Glutamatergic neuron (in vitro differentiated cells): Measurements from ENCODE around the gene OR10G2. TPM values are rescaled to one million over a fixed set of nuclear protein-coding genes. Genes with fewer than 3 reads are reported as not detected.

ENCODE experiments used
- DNase-seq: peaks from one replicate; pipeline ENCODE4 v3.0.0; 2022
- H3K27ac Mint-ChIP-seq: one replicate; pipeline ENCODE4 v1.8.0; 2020; ENCODE audit warnings: mild to moderate bottlenecking, mixed read lengths, inconsistent platforms; ENCODE audit not compliant: unreplicated experiment
- H3K27me3 Mint-ChIP-seq: one replicate; pipeline ENCODE4 v1.8.0; 2020; ENCODE audit warnings: mild to moderate bottlenecking, moderate library complexity, mixed read lengths, inconsistent platforms; ENCODE audit not compliant: unreplicated experiment
- H3K36me3 Mint-ChIP-seq: one replicate; pipeline ENCODE4 v1.8.0; 2020; ENCODE audit warnings: mild to moderate bottlenecking, mixed read lengths, inconsistent platforms; ENCODE audit not compliant: unreplicated experiment
- H3K4me1 Mint-ChIP-seq: one replicate; pipeline ENCODE4 v1.8.0; 2020; ENCODE audit warnings: mild to moderate bottlenecking, low read depth, mixed read lengths, inconsistent platforms; ENCODE audit not compliant: unreplicated experiment
- H3K4me3 Mint-ChIP-seq: one replicate; pipeline ENCODE4 v1.8.0; 2020; ENCODE audit warnings: mild to moderate bottlenecking, mixed read lengths, inconsistent platforms; ENCODE audit not compliant: unreplicated experiment
- H3K9me3 Mint-ChIP-seq: one replicate; pipeline ENCODE4 v1.8.0; 2020; ENCODE audit warnings: mild to moderate bottlenecking, moderate library complexity, mixed read lengths, inconsistent platforms; ENCODE audit not compliant: unreplicated experiment
- total RNA-seq: library from RNA; stranded (reverse); fragmentation: NEBNext Ultra II Directional; extraction: Animal tissue kit (Norgen Biotek cat#: 25700); gene quantifications from one replicate; pipeline ENCODE4 v1.2.1, GENCODE V29; 2021; ENCODE audit not compliant: unreplicated experiment
- TF ChIP-seq, protein P1 (sequence below): fragments of 200-600 bp; sonication (generic); IDR thresholded peaks from one replicate; pipeline ENCODE4 v1.5.0; 2021; ENCODE audit not compliant: partially characterized antibody, unreplicated experiment

The OR10G2 gene
- total RNA-seq, 1 donor from 2014 or later: not detected

GRCh38 chr14:21671371-21671770 lies 36.6 kb upstream of the OR10G2 start:
- Mint-ChIP-seq H3K9me3 (no peaks in the 10 kb centered on the region), H3K4me1 (no peaks in the 10 kb centered on the region), H3K27me3 (no peaks in the 10 kb centered on the region), H3K27ac (no peak overlapping the region), H3K36me3 (no peaks in the 10 kb centered on the region), H3K4me3 (no peak overlapping the region)
- TF ChIP-seq, protein P1, sequence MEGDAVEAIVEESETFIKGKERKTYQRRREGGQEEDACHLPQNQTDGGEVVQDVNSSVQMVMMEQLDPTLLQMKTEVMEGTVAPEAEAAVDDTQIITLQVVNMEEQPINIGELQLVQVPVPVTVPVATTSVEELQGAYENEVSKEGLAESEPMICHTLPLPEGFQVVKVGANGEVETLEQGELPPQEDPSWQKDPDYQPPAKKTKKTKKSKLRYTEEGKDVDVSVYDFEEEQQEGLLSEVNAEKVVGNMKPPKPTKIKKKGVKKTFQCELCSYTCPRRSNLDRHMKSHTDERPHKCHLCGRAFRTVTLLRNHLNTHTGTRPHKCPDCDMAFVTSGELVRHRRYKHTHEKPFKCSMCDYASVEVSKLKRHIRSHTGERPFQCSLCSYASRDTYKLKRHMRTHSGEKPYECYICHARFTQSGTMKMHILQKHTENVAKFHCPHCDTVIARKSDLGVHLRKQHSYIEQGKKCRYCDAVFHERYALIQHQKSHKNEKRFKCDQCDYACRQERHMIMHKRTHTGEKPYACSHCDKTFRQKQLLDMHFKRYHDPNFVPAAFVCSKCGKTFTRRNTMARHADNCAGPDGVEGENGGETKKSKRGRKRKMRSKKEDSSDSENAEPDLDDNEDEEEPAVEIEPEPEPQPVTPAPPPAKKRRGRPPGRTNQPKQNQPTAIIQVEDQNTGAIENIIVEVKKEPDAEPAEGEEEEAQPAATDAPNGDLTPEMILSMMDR: no peak
- no peak for DNase-seq

DNA sequence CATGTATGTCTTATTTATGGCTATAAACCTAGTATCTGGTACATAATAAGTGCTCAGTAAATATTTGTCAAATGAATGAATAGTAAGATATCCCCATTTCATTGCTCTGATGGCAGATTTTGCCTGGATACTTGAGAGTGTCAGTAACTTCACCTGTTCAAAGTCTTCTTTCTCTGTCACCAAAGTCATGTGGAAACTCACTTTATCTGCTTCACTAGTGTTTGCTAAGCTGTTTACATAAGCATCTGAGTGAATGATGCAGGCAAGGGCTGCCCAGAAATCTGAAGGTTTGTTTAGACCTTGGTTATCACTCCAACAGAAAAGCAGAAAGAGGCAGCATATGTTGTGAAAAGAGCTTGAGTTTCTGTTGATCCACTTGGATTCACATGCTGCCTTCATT lies 34.5 kb upstream of the OR10G2 start:
- Mint-ChIP-seq H3K4me3 (no peak overlapping the region), H3K36me3 (no peaks in the 10 kb centered on the region), H3K9me3 (no peaks in the 10 kb centered on the region), H3K27me3 (no peaks in the 10 kb centered on the region), H3K4me1 (no peaks in the 10 kb centered on the region), H3K27ac (no peak overlapping the region)
- TF ChIP-seq, protein P1: no peak
- no peak for DNase-seq

GRCh38 chr14:21668377-21668776 lies 33.6 kb upstream of the OR10G2 start:
- H3K4me3 Mint-ChIP-seq: no peak overlapping the region
- no peaks in the 10 kb centered on the region for H3K27me3 Mint-ChIP-seq
- H3K36me3 Mint-ChIP-seq: no peaks in the 10 kb centered on the region
- H3K9me3 Mint-ChIP-seq: no peaks in the 10 kb centered on the region
- TF ChIP-seq, protein P1: no peak
- no peak overlapping the region for H3K27ac Mint-ChIP-seq
- no peak for DNase-seq
- H3K4me1 Mint-ChIP-seq: no peaks in the 10 kb centered on the region

DNA sequence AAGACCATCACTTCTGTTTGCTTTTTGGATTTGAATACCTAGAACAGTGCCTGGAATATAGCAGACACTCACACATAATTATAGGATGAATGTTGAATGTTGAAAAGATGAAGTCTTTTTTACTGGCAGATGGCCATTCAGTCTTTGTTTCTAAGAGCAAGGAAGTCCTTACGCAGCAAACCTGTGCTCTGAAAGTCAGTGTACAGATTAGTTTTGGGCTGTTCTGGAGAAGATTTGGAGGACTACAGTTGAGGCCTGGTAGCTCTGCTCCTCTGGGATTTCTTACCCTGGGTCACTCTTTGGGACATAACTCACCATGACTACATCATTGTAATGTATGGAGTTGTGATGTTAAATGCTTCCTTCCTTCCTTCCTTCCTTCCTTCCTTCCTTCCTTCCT lies 22.2 kb upstream of the OR10G2 start:
- Mint-ChIP-seq H3K36me3 (no peaks in the 10 kb centered on the region), H3K4me1 (no peaks in the 10 kb centered on the region), H3K27me3 (no peaks in the 10 kb centered on the region), H3K27ac (no peak overlapping the region), H3K4me3 (no peak overlapping the region), H3K9me3 (no peaks in the 10 kb centered on the region)
- no peak for DNase-seq
- TF ChIP-seq, protein P1: no peak

- H3K27ac Mint-ChIP-seq: no peak overlapping the region
- H3K4me1 Mint-ChIP-seq: no peaks in the 10 kb centered on the region
- TF ChIP-seq, protein P1: no peak
- DNase-seq: no peak
- H3K36me3 Mint-ChIP-seq: no peaks in the 10 kb centered on the region
- no peak overlapping the region for H3K4me3 Mint-ChIP-seq
- no peaks in the 10 kb centered on the region for H3K27me3 Mint-ChIP-seq
- H3K9me3 Mint-ChIP-seq: peaks cover 3% of the 10 kb centered on the region
These were observed 19.5 kb upstream of the OR10G2 start for GRCh38 chr14:21654215-21654614.
